Stimulated activated CD4-positive, alpha-beta T cell treated with anti-CD3 and anti-CD28 coated beads, TNF-alpha, amount 100 ng/mL, for 4 hours (primary cell): ENCODE results near the gene CCSAP.
"Not testable (repeated sequence)": the region's sequence is repeated elsewhere in the genome, so short reads cannot be mapped to it uniquely, and the experiment has no call there.

Experiments
- DNase-seq, 3 experiments: peaks; one replicate each; pipeline ENCODE4 v3.0.0-alpha.2; 2020; ENCODE audit warnings: low read depth in 3 of 3

The CCSAP gene

GRCh38 chr1:229364207-229365065, 21.6 kb upstream of the CCSAP start:
- DNase-seq, result no peak

GRCh38 chr1:229363723-229364122, 20.9 kb upstream of the CCSAP start:
- no peak for DNase-seq

DNA sequence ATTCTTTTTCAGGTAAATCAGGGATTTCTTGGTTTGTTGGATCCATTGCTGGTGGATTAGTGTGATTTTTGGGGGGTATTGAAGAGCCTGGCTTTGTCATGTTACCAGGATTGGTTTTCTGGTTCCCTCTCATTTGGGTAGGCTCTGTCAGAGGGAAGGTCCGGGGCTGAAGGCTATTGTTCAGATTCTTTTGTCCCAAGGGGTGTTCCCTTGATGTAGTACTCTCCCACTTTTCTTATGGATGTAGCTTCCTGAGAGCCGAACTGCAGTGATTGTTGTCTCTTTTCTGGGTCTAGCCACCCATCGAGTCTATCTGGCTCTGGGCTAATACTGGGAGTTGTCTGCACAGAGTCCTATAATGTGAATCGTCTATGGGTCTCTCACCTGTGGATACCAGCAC, 17.6 kb upstream of the CCSAP start:
- no peak for DNase-seq

DNA sequence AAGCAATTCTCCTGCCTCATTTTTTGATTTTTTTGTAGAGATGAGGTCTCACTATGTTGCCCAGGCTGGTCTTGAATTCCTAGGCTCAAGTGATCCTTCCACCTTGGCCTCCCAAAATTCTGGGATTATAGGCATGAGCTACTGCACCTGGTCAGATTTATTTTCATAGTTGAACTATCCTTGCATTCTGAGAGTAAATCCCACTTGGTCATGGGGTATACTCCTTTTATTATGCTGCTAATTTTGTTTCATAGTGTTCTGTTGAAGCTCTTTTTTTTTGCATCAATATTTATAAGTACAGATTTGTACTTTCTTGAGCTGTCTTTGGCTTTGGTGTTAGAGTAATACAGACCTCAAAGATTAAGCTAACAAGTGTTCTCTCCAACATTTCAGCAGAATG, 12.8 kb upstream of the CCSAP start:
- no peak for DNase-seq

DNA sequence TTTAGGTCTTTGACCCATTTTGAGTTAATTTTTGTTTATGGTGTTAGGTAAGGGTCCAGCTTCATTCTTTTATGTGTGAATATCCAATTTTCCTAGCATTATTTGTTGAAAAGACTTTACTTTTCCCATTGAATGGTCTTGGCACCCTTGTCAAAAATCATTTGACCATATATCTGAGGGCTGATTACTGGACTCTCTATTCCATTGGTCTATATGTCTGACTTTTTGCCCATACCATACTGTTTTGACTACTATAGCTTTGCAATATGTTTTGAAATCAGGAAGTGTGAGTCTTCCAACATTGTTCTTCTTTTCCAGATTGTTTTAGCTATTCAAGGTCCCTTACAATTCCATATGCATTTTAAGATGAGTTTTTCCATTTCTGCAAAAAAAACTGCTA, 11.4 kb upstream of the CCSAP start:
- no peak for DNase-seq

DNA sequence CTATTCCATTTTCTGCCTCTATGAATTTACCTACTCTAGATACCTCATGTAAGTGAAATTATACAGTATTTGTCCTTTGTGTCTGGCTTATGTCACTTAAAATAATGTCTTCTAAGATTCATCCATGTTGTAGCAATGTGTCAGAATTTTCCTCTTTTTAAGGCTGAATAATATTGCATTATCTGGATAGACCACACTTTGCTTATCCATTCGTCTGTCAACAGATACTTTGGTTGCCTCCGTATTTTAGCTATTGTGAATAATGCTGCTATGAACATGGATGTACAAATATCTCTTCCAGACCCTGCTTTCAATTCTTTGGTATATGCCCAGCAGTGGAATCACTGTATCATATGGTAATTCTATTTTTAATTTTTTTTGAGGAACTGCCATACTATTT, 10.1 kb upstream of the CCSAP start:
- DNase-seq, result no peak

DNA sequence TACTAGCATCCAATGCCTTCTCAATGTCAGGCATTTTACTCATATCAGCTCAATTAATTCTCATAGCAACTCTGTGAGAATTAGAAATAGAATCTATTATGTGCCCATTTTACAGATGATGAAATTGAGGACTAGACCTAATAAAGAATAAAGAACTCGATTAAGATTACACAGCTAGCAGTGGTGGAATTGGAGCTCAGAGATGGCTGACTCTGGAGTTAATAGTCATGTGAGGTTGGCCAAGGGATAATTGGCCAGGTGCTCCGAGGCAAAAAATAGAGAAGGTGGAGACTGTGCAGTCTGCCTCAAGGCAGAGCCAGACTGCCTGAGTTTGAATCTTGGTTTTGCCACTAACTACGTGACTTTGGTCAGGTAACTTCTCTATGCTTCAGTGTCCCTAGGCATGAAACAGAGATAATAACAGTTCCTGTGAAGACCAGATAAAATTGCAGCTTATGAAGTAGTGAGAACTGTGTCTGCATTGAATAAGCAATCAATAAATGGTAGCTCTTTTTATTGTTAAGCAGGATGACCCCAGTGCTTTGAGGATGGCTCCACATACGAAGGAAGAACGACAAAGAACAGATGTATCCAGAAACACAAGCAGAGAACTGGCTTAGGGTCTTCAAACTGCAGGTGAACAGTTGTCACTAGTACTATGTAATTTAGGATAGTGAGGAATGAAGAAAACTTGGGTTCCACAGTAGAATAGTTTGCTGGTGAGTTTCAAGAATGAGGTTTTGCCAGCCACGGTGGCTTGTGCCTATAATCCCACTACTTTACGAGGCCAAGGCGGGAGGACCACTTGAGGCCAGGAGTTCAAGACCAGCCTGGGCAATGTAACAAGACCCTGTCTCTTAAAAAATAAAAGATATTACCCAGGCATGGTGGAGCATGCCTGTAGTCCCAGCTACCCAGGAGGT, 6.9 kb upstream of the CCSAP start:
- no peak for DNase-seq

DNA sequence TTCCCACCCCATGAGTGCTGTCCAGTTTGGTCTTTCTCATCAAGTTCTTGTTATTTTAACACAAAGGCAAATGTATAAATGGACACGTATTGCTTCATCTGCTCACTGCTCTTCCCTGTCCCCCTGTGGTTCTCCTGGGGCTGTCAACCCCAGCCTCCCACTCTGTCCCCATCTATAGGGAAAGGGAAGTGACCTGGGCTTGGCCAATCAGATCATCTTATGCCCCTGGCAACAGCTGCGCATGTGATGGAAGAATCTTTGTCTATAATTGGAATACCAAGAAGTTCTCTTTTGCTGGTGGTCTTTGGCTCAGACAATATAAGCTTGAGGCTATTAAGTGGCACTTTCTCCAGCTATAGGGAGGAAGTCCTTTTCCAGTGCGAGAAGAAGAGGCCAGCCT, 4.7 kb upstream of the CCSAP start:
- DNase-seq, result no peak

DNA sequence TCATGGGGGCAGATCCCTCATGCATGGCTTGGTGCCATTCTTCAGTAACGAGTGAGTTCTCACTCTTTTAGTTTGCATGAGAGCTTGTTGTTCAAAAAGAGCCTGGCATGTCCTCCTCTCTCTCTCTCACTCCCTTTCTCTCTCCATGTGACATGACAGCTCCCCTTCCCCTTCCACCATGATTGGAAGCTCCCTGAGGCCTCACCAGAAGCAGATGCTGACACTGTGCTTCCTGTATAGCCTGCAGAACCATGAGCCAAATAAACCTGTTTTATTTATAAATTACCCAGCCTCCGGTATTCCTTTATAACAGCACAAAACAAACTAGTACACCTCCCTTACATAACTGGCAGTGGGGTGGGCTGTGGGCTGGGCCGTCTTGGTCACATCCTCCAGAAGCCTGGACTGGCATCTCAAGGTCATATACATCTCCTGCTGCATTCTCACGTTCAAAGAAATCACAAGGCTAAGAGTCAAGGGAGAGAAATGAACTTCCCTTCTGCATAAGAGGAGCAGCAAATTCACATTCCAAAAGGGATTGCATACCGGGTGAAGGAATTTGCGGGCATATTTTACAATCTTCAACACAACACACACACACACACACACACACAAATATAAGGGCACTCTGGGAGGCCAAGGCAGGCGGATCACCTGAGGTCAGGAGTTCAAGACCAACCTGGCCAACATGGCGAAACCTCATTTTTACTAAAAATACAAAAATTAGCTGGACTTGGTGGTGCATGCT, 2.3 kb upstream of the CCSAP start:
- no peak for DNase-seq

DNA sequence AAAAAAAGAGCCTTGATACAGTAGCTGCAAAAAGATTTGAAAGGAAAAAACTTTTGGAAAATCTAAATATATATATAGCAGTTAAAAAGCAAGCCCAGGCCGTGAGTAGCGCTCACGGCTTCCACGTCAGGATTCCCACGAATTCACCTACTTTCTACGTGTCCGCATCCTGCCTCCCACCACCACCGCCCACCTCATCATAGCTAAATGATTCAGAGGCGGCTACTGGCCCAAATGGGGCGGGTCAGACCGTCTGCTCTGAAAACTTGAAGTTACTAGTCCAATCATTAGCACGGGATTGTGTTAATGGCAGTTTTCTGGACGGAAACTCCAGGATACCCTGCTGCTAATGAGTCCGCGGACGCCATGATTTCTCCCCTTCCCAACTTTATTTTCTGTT, 1.3 kb upstream of the CCSAP start:
- DNase-seq, result no peak

- DNase-seq, result peak; percentile 66 to 70 (median 68)
Observed at GRCh38 chr1:229341774-229342655, 832 bp downstream of the CCSAP start.

DNA sequence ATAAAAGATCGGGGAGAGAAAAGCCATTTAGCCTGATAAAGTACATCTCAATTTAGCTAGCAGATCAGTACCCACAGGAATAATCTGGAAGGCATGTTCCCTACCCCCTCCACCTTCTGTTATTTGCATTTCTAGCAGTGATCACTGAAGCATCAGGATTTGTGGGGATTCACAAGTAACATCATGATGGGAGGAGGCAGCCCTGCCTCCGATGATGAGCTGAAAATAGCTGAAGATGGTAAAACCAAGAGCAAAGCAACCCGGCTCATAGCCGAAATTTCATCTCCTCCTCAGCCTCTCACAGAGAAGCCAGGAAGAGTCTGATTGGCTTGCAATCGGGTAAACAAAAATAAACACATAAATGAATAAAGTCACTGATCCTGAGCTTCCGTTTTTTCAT, 2.4 kb downstream of the CCSAP start:
- DNase-seq, result no peak

DNA sequence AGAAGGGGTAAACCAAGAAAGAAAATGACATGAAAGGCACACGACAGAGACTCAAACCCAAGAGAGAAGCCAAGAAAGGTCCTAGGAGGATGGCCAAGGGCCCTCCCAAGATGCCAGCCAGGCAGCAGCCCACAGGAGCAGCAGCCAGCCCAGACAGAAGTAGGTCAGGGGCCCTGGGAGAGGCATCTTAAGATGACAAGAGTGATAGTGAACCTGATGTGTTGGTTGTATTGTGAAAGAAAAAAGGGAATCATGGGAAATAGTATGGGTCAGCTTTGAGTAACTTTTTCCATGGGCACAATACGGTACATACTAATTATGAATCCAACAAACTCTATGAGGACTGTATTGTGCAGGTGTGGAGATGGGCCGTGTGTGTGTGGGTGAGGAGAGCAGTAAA, 3.3 kb downstream of the CCSAP start:
- DNase-seq, result no peak

- DNase-seq, result no peak
Observed at GRCh38 chr1:229339086-229339485, 3.8 kb downstream of the CCSAP start.

DNA sequence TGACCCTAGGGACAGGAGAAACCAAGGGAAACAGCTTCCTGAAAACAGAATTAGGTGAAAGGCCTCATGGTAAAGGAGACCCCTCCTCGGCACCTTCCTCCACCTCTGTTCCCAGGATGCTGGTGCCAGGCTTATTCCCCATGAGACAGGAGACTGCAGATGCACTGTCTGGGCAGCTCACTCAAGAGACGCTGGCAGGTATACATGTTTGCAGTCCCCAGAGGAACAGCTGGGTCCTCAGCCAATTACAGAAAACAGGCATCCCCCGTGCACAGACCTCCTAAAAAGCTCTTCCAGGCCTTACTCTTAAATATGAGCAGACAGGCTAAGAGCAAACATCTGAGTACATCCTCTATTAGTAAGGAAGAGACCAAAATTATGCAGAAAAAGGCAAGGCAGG, 6.5 kb downstream of the CCSAP start:
- DNase-seq, result no peak

GRCh38 chr1:229334716-229335115, 8.1 kb downstream of the CCSAP start:
- DNase-seq, result no peak

DNA sequence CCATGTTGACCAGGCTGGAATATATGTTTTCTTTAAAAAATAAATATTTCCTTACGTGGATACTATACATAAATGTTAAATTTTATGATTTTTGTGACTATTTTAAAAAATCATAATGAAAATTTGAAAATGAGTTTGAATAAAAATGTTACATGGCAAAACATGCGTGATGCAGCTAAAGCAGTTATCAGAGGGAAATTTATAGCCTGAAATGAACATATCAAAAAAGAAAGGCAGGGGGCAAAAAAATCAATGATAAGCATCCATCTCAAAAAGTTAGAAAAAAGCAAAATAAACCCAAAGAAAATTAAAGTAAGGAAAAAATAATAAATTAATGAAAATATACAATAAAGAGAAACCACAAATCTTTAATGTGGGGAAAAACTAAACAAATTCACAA, 8.6 kb downstream of the CCSAP start:
- DNase-seq, result no peak

- no peak for DNase-seq
Observed at GRCh38 chr1:229328598-229329362, 14.1 kb downstream of the CCSAP start.

DNA sequence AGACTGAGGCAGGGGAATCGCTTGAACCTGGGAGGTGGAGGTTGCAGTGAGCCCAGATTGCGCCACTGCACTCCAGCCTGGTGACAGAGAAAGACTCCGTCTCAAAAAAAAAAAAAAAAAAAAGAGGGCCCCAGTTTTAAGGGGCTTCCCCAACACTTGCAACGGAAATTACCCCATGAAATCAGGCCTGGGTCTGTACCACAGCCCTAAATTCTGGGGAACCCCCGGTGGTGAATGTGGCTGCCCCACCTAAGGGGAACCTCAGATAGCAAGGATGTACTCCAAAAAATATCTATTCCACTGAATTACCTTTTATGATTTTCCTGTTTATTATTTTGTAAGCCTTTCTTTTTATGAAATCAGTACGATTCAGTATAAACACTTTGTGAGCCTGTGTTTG, 15.1 kb downstream of the CCSAP start:
- not testable (repeated sequence) for DNase-seq

DNA sequence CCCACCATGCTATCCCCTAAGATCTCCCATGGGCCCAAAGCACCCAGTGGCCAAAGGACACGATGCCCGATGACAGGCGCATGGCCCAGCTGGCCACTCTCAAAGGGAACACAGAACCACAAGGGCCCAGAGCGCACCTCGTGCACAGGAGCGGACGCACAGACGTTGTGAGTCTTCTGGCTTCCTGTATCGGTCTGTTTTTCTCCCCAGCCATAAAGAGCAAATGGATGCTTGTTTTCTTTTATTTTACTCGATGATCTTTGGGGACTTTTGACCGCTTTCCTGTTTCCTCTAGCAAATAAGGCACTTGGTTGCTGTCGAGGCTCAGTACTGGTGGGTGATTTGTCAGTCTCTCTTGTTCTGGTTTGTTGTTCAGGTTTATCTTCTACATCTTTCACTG, 16.2 kb downstream of the CCSAP start:
- DNase-seq, result no peak
